ENCODE results near the gene SRCIN1.

The SRCIN1 gene

GRCh38 chr17:38616361-38616760 lies 10.6 kb upstream of the SRCIN1 start:
- DNase-seq (ENCODE audit: low read depth) = no peak

GRCh38 chr17:38613981-38614779 lies 8.4 kb upstream of the SRCIN1 start:
- DNase-seq (ENCODE audit: low read depth) = no peak

DNA sequence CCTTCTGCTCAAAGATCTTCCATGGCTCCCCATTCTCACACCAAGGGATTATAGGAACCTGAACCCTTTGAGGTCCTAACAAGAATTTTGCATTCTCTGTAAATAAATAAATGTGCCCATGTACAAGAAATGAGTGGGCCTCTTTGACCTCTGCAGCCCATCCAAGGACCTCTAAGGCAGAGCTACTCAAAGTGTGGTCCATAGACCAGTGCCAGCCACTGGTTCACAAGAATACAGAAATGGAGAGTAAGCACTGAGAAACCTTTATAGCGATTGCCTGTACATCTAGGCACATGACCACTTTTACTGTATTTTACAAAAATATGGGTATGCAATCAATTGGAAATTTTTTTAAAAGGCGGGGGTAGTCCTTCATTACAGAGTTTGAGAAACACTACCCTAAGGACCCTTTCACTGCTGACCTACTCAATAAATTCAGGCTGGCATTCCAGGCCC lies 7.8 kb upstream of the SRCIN1 start:
- DNase-seq (ENCODE audit: low read depth) = no peak

- no peak for DNase-seq (ENCODE audit: low read depth)
Measured at GRCh38 chr17:38611872-38612376, 6.2 kb upstream of the SRCIN1 start.

DNA sequence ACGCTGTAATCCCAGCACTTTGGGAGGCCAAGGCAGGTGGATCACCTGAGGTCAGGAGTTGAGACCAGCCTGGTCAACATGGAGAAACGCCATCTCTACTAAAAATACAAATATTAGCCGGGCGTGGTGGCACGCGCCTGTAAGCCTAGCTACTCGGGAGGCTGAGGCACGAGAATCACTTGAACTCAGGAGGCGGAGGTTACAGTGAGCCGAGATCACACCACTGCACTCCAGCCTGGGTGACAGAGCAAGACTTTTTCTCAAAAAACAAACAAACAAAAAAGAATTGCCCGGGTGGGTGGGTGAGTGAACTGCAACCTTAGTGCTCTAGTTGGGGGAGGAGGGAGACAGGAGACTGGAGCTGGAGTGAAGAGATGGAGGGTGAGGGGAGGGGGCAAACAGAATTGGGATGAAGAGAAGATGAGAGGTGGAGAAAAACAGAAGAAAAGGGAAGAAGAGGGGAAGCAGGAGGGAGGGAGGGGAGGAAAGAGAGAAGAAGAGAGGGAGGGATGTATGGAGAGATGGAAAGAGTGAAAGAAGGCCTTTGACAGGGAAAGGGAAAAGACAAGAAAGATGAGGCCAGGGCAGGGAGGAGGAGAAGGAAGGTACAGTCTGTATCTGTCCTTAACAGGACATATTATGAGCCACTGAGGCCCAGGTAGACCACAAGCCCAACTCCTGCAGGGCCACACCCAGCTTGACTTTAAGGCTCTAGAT lies 5.5 kb upstream of the SRCIN1 start:
- no peak for DNase-seq (ENCODE audit: low read depth)

GRCh38 chr17:38609280-38610031 lies 3.7 kb upstream of the SRCIN1 start:
- no peak for DNase-seq (ENCODE audit: low read depth)

DNA sequence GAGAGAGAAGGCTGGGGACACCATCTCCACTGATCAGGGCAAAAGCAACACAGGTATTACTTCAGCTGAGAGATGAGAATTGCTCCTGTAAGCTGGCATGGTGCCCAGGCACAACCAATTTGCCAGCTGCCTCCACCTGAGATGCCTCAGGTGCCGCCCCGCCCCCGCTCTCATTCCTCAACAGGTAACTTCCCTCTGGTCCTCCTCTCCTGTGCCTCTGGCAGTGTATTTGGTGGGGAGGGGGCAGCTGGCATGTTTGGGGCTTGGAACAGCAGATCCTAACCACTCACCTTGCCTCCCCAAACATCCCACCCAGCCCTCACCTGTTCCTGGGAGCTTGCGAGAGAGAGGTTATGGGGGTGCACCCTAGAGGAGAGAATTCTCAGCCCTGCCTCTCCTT lies 2.9 kb upstream of the SRCIN1 start:
- no peak for DNase-seq (ENCODE audit: low read depth)

DNA sequence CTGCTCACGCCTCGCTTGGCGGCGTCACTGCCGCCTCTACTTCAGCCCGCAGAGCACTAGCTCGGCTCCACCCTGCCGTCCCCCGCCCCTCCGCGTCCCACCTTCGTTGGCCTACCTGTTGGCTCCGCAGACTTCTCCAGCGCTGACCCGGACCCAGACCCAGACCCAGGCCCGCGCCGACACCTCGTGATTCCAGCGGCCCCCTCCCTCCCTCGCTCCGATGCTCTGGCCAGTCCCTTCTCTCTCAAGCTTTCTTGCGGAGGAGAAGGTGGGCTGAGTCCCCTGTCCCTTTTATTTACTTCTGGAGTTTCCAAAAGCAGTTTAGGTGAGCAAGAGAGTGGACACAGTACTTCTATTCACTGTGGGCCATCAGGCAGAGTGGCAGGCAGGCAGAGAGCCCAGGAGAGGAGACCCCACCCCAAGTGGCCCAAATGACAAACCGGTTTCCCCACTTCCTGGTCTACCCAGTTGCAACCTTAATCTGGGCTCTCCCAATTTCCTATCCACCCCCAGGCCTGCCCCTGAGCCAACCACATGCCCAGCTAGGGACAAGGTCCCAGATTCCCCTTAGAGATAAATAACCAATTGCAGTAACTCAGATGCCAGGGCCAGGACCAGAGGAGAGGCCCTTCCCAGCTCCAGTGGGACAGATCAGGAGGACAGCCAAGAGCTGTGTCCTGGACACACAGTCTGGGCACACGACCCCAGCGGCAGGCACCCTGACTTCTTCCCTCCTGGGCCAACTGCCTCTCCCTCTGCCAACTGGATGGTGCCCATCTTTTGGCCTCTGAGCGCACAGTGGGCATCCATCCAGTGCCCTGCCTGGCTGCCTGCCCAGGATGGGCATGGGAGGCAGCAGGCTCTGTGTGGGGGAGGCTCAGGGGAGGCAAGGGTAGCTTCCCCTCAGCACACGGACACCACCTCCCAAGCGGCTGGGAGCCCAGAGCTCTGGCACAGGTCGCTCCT lies 1.2 kb upstream of the SRCIN1 start:
- no peak for DNase-seq (ENCODE audit: low read depth)

GRCh38 chr17:38605411-38605840 lies 326 bp downstream of the SRCIN1 start:
- DNase-seq (ENCODE audit: low read depth) = no peak

- DNase-seq (ENCODE audit: low read depth) = no peak
Measured at GRCh38 chr17:38604479-38605403, 1.0 kb downstream of the SRCIN1 start.

- DNase-seq (ENCODE audit: low read depth) = no peak
Measured at GRCh38 chr17:38603786-38604478, 1.8 kb downstream of the SRCIN1 start.

GRCh38 chr17:38602956-38603785 lies 2.6 kb downstream of the SRCIN1 start:
- DNase-seq (ENCODE audit: low read depth) = no peak

DNA sequence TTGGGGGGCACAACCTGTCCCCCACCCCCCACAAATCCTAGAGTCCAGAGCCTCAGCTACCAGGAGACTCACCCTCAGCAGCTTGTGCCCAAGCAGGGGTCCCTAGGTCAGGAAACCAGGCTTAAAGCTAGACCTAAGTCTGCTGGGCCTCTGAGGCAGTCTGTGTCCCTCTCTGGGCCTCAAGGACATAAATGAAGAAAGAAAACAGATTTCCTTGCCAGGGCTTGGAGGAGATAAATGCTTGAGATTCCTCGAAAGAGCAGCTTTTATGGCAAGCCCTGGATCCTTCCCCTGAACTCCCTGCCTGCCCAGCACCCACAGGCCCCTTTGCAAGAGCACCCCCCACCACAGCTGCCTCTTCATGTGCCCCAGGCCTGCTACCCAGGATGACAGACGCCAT lies 3.3 kb downstream of the SRCIN1 start:
- DNase-seq (ENCODE audit: low read depth) = no peak

- DNase-seq (ENCODE audit: low read depth) = no peak
Measured at GRCh38 chr17:38601539-38602351, 4.0 kb downstream of the SRCIN1 start.

DNA sequence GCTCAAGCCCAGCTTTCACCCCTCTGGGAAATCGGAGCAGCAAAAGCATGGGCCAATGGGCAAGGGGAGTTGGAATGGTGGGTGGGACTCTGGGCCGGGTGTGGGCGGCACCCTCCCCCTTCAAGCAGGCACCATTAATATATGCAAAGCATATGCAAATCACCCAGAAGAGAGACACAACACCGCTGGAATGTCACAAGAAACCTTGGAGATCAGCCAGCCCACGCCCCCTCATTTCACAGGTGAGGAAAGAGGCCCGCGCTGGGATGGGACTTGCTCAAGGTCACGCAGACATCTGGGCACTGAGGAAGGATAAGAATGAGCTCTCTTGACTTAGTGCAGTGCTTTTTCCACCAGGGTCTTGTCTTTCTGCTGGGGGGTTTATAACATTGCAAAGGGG lies 4.8 kb downstream of the SRCIN1 start:
- no peak for DNase-seq (ENCODE audit: low read depth)

GRCh38 chr17:38600416-38600815 lies 5.3 kb downstream of the SRCIN1 start:
- no peak for DNase-seq (ENCODE audit: low read depth)

DNA sequence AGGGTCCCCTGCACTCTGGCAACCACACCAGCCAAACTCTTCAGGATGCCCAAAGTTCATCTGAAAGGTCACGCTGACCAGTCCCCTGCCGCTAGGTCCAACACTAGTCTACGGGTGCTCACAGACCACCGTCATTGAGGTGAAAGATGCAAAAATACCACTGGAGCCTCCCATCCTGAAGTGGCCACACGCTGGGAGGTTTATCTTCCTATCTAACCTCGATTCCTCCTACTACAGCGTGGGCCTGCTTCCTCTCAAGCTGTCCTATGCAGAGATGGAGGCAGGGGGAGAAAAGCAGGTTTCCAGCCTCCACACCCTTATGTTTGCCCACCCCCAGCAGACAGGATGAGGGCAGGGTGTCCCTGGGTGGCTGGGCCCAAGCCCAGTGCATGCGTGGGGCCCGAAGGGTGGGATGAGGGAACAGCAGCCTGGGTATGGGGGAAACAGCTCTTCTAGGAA lies 6.3 kb downstream of the SRCIN1 start:
- no peak for DNase-seq (ENCODE audit: low read depth)

- no peak for DNase-seq (ENCODE audit: low read depth)
Measured at GRCh38 chr17:38598995-38599394, 6.8 kb downstream of the SRCIN1 start.
